Effector CD4-positive, alpha-beta T cell (primary cell): ENCODE results near the gene TOMT. TPM values are rescaled to one million over a fixed set of nuclear protein-coding genes. Genes with fewer than 3 reads are reported as not detected.

Experiments used
- DNase-seq: peaks from one replicate; pipeline ENCODE4 v3.0.0-alpha.2; 2020
- total RNA-seq: gene quantifications from one replicate; lab custom pipeline; 2026; lab: John Stamatoyannopoulos, UW

Gene TOMT, protein sequence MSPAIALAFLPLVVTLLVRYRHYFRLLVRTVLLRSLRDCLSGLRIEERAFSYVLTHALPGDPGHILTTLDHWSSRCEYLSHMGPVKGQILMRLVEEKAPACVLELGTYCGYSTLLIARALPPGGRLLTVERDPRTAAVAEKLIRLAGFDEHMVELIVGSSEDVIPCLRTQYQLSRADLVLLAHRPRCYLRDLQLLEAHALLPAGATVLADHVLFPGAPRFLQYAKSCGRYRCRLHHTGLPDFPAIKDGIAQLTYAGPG
- total RNA-seq = not detected

DNA sequence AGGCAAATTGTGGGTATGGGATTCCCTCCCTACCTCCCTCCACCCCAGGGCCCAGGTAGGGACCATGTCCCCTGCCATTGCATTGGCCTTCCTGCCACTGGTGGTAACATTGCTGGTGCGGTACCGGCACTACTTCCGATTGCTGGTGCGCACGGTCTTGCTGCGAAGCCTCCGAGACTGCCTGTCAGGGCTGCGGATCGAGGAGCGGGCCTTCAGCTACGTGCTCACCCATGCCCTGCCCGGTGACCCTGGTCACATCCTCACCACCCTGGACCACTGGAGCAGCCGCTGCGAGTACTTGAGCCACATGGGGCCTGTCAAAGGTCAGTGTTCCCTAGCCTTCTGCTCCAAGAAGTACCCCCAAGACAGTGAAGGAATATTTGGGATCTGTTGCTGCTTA, at the start of gene TOMT:
Gene TOMT (plus strand): TSS at position 37 of the 400 bp plus-strand sequence. CDS start 28 bp downstream, at position 65.
- DNase-seq = no peak

DNA sequence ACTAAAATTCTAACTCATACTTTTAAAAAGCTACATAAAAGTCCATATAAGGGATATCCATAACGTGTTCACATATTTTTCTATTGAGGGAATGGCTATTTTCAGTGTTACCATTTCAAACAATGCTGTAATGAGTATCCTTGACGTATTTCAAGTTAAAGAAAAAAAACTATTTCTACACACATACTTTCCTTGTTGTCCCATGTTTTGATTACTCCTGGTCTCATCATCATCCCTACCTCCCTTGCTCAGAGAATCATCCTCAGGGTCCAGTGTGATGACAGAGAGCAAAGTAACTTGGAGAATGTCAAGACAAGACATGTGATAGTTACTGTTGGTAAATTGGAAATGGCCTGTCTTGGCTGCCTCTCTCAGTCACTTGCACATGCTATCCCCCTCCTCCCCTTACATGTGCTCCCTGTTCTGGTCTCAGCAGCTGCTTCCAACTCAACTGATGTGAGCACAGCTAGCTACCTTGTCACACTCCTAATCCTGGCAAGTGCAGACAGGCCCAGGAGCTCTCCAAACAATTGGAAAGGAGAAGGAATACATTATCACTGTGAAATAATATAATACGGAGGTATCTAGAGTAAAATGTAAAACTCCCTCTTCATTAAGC, 47.2 kb upstream of the TOMT start:
- no peak for DNase-seq

DNA sequence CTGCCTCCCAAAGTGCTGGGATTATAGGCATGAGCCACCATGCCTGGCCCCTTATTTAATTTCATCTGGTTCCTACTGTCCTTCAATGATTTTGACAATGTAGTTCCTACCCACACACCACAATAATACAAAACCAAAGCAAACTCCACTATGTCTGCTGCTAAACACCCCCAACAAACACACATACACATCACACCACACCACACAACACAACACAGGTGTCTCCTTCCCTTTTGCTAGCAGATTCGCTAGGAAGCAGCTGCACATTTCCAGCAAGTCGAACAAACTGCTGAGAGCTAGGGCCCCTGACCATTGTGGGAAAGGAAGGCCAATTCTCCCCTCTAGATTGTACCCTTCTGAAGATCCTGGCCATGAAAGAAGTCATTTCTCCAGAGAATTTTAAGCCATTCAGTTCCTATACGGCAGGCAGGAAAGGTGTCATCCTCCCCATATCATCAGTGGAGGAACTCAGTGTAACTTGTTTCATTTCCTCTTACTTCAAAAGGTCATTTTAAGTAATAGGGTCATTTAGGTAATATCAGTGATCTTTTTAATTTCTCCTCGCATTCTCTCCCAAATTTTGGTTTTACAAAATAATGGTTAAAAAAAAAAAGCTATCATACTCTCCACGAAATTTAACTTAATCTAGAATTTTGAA, 43.9 kb upstream of the TOMT start:
- DNase-seq = no peak

DNA sequence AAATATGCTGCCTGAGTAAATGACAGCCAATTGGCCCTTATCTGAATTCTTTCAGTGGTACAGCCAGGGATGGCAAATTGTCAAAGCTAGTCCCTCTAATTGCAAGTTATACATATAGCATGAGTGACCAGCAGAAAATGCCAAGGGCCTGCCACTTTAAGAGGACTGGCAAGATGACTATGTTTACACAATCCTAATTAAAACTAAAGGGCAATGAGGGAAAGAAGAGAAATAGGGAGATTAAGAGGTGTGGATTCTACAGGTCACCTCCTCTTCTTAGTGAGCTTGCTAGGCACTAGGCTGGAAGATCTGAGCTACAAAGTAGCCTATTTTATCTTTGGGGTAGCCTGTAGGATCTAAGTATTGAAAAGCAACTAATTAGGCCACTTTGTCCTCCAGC, 38.9 kb upstream of the TOMT start:
- DNase-seq = no peak

DNA sequence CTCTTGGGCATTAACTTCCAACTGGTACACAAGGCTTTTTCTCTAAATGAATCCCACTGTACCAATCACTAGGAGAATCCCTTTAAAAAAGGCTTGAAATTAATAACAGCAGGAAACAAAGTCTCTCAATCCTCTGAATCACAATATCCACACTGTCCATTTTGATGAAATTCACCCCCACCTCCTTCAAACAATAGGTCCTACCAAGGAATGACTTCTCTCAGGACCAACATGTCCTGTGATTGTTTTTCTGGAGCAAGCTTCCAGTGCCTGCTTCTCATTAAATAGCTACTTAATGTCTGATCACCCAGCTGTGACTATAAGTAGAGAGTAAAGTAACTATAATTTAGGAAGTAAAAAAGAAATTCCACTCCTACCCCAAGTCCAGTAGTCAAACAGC, 38.5 kb upstream of the TOMT start:
- no peak for DNase-seq

DNA sequence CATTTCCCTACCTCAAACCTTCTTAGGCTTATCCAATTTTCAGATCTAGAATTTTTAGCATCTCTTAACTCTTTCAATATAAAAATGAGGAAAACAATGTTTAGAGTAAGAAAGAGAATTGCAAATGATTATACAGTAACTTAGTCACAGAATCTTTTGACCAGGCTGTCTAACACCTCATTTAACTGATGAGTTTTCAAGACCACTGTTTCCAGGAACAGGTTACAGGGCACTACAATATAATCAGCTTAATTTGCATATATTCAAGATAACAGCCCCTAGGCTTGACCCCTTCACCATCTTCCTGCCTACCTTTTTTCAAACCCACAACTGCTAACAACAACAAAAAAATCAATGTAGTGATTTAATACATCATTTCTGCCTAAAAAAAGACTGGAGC, 38.0 kb upstream of the TOMT start:
- DNase-seq = no peak

DNA sequence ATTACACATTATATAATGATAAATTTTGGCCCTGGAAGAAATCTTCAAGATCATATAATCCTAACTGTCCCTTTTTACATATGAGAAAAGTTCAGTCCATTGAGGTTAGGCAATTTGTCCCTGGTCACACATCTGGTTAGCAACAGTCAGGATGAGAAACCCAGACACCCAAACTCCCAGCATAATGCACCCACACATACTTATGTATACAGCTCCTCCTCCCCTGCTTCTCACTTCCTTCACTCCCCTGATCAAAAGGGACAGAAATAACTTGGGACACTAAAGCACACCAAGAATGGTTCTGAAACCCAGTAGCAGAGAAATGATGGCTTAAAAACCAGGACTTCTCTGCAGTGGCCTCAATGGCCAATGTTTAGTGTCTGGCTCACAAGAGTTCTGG, 36.5 kb upstream of the TOMT start:
- DNase-seq = no peak

DNA sequence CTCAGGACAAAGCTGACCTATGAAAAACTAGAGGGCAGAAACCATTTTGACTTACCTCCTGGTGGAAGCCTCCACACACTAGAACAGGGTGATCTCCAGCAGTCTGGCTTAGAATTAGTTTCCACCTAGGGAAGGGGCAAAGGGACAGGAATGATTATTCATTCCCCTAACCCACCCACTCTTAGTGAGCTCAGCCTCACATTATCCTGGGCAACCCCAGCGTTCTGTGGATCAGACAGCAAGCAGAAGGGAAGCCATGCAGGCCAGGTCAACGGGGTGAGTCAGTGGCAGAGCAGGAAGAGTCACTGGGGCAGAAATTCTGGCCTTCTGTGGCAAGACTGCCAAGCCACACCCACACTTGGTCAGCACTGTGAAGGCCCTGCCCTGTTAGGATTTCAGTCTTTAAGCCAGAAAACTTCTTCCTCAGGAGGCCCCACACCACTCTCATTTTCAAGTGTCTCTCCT, 35.9 kb upstream of the TOMT start:
- DNase-seq = no peak

DNA sequence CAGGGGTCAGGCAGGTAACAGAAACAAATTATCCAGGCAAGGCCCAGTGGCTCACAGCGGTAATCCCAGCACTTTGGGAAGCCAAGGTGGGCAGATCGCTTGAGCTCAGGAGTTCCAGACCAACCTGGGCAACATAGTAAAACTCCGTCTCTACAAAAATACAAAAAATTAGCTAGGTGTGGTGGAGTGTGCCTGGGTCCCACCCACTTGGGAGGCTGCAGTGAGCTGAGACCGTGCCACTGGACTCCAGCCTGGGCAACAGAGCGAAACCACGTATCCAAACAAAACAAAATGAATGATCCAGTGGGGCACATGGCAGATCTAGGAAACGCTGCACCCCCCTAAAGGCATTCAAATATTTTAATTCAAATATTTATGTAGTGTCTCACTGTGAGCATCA, 35.2 kb upstream of the TOMT start:
- no peak for DNase-seq

DNA sequence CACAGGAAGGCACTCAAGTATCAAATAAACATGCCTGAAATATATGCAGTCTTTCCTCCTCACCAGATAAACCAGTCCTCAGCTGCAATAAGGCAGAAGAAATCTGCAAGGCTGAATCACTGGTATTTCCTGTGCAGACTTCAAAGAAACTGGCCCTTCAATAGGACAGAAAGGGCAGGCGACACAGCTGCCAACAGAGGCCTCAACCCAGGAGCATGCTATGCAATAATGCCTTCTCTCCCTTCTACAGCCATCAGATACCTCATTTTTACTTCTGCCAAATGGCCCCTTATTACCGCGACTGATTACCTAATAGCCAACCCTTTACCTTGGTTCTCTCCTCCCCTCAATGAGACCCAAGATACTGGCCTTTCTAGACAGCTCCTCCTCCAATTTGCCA, 33.4 kb upstream of the TOMT start:
- DNase-seq = no peak

DNA sequence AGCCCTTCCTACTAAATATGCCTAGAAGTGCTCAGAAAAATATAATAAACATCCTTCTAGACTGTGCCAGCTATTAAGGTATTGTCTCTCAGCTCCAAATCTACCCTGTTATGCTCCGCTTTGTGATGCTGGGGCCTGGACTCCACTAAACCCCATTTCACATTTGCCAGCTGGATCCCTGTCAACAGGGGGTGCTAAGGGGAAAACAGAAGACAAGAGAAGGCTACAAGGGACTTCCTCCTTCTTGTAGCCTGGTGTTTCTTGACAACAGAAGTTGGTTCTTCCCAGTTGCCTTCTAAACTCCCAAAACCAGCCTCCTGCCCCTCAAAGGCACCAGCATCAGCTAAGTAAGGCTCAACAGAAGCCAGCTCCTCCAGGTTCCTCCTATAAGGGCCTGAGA, 30.6 kb upstream of the TOMT start:
- DNase-seq = no peak

DNA sequence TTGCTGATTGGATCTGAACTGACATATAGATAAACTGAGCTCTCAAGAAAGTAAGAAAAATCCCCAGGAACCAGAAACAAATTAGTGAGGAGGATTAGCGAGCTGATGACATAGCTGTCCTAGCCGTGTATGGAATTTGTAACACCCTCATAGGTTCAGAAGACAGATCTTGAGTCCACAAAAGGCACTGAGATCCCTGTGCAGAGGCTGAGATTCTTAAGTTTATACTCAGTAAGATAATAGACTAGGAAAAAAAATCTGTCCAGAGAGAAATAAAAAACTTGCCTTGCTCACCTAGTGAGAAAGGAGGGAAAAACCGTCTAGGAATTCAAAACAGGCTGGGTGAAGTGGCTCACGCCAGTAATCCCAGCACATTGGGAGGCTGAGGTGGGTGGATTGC, 30.0 kb upstream of the TOMT start:
- no peak for DNase-seq

DNA sequence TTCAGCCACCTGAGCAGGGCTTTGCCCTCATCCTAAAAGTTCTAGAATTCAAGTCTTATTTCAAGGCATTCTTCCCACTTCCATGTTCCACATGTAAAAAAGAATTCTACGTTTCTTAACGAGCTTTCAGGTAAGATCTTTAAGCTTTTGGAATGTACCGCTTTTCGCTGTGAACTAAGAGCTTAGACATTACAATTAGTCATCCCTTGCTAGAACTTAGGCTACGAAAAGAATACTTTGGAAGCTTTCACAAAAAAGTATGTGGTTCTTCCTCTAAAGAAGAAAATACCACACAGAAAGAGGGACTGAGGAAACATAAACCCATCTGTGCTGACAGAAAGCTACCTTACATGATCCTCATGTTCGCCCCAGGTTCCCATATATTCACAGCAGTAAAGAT, 27.2 kb upstream of the TOMT start:
- no peak for DNase-seq

DNA sequence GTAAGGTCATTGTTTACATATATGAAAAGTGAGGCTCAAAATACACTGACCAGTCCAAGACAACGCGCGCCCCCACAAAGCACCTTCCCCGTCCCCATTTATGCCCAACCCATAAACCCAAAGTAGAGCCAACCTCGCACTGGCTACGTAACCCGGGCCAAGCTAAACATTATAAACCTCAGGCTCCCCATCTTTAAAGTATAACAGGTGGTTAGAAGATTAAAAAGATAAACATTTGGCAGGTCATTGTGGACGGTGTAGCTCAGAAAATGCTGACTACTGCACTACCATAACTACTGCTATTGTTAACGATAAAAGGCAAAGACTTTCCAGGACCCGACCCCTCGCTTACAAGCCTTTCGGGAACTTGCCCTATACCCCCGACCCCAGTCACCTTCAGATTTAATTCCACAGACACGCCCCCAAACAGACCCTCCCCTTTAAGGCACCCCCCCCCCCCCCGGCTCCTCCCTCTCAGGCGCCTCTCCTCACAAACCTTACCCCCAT, 25.9 kb upstream of the TOMT start:
- DNase-seq = no peak

DNA sequence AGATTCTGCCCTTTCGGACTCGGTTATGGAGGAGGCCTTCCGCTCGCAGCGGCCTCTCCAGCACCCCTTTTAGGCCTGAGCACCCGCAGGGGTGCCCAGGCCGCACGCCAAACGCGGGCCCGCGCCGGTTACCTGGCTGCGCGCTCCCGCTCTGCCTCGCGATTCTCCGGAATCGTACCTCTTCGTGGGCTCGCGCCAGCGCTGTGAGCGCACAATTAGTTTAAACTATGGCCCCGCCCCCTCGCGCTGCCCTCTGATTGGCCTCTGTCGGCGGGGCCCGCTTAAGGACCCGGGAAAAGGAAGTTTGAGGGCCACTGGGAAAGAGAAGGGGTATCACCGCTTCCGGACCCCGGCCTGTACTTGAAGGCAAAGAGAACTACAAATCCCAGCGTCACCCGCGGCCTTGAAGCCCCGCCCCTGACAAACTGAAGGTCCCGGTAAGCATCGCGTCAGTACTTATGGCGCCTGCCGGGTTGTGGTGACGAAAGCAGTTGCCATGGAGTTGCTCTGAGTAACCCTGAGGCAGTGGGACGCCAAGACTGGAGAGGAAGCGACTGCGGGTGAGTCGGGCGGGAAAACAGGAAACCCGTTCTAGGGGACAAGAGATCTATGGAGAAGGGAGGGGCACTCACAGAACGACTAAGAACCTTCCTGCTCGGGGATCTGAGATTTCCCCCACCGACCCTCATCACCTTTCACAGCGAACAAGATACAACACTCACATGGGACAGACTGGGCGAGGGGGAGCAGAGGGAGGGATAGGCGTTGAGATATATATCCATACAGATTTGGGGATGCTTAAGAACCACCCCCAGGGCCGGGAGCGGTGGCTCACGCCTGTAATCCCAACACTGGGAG, 25.2 kb upstream of the TOMT start, which contains the start of the genes LRRC51 and NUMA1:
Gene LRRC51 (plus strand): TSS at position 525 of the 858 bp plus-strand sequence. CDS start 8,234 bp downstream, outside the sequence.
Gene NUMA1 (minus strand): TSS at position 217 of the 858 bp plus-strand sequence. CDS start 44,599 bp downstream, outside the sequence.
- DNase-seq = peak; percentile 99

DNA sequence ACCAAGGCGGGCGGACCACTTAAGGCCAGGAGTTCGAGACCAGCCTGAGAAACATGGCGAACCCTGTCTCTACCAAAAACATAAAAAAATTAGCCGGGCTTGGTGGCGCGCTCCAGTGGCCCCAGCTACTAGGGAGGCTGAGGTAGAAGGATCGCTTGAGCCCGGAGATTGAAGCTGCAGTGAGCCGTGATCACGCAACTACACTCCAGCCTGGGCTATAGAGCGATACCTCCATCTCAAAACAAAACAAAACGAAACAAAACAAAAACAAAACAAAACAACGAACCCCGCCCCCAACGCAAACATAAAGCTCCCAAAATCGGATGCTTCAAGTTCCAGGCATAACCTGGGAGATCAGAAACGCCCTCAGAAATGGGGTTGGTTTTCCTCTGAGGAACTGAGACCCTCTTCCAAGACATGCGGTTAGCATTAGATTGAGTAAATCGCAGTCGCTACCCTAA, 24.5 kb upstream of the TOMT start:
- no peak for DNase-seq

DNA sequence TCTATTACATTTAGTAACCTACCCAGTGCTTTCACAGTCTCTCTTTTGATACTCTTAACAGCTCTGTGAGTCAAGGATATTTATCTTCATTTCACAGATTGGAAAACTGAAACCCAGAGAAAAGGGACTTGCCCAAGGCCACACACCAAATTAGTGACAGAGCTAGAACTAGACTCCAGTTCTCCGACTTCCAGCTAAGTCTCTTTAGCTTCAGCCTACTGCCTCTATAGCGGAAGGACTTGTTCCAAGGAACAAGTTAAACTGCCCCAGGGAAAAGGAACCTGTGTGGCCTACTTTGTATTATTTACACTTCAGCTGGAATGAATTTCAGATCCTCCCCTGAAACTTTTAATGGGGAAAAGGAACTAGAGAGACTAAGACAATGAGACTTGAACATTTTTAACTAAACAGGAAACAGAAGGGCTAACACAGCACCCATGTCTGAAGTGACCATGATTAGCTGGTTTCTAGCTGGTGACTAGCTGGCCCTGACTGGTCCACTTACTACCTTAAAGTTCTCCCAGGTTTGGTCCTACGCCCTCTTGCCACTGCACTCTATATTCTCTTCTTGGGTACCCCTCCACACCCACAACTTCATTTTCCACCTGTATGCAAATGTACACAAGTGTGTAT, 23.8 kb upstream of the TOMT start:
- no peak for DNase-seq

DNA sequence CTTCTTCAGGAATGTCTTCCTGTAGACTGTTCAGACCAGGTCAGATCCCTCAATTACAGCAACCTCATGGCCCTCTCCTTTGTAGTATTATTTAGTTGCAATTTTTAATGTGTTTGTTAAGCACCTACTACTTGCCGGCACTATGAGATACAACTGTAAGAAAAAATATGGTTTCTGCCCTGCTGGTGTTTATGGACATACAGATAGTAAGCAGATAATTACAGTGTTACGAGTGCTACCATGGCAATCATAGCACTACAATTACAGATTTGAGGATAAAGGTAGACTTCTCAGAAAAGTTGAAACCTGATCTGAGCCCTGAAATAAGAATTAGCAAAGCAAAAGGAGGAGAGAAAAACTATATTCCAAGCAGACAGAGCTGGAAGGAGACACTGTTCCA, 22.3 kb upstream of the TOMT start:
- DNase-seq = no peak

DNA sequence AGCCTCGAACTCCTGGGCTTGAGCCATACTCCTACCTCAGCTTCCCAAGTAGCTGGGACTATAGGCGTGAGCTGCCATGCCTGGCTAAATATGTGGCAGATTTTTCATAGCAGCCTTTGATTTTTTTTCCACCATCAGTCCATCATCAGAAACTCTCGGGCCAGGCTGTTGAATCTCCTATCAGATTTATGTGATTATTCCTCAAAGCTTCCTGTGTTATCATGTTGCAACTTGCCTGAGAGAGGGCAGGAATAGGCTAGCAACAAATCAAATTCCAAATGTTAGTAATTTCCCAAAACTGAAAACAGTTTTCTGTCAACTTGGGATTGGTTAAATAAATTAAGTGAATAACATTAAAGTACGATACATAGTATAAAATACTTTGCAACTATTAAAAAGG, 21.6 kb upstream of the TOMT start:
- no peak for DNase-seq

DNA sequence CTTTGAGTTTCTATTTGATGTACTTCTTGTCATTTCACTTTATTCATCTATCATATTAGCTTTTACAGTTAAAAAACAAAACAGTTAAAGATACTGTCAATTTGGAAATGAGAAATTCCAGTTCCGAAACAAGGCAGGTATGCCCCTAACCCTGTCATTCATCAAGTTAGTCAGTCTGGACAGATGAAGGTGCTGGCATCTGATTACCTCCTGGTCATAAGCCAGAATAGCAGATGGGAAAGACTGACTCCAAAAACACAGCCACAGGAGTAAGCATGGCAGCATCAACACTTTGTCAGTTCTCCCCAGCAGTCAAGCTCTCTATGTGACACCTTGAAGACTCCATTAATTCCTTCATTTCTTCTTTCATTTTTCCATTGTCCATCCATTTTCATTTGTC, 20.8 kb upstream of the TOMT start:
- no peak for DNase-seq

DNA sequence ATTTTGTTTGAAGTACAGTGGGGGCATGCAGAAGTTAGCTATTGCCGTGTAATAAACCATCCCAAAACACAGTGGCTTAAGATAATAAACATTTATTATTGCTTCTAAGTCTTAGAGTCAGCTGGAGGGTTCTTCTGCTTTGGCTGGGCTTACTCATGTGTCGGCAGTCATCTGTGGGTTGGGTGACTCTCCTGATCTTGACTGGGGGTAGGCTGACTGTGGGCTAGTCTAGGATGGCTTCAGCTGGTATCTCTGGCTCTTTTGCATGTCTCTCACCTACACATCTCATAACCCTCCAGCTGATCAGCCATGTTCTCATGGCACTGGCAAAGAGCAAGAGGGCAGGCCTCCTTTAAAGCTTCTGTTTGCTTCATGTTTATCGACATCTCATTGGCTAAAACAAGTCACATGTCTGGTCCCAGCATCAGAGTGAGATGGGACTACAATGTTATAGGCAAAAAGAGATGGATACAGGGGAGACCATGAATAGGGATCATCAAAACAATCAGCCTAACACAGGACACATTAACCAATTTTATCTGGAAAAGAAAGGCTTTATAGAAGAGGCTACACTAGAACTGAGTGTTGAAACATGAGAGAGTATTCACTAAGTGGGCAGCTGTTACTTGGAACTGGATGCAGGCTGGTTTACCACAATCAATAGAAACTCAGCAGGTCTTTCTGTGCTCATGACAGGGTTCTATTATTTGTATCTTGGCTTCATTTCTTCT, 19.9 kb upstream of the TOMT start:
- DNase-seq = no peak
